ENCODE measurements around the gene GSX1.

GSX1 gene

DNA sequence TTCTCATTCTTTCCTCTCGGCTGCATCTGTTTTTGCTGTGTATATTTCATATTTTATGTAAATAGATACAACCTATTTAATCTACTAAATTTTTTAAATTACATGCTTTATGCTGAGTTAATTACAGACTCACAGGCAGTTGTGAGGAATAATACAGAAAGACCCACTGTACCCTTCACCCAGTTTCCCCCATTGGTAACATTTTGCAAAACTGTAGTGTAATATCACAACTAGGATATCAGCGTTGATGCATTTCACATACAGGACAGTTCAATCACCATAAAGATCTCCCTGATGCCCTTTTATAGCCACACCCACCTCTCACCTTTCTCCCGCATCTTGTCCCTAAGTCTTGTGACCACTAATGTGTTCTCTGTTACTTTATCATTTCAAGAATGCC lies 43.5 kb downstream of the GSX1 start:
- no peak overlapping the region for H3K27ac ChIP-seq (ENCODE audit: low read length)
- no peak overlapping the region for H3K4me3 ChIP-seq (ENCODE audit: low read length)
- no peaks in the 10 kb centered on the region for H3K36me3 ChIP-seq (ENCODE audit: control insufficient read depth, low read depth, low read length)
- H3K9me3 ChIP-seq (ENCODE audit: control insufficient read depth, low read depth, low read length), result no peaks in the 10 kb centered on the region
- peaks cover 36% of the 10 kb centered on the region for H3K27me3 ChIP-seq (ENCODE audit: control insufficient read depth, insufficient read depth, low read length)
- H3K4me1 ChIP-seq (ENCODE audit: control insufficient read depth, low read depth, low read length), result no peaks in the 10 kb centered on the region
- H3K9ac ChIP-seq (ENCODE audit: low read length), result no peak overlapping the region

DNA sequence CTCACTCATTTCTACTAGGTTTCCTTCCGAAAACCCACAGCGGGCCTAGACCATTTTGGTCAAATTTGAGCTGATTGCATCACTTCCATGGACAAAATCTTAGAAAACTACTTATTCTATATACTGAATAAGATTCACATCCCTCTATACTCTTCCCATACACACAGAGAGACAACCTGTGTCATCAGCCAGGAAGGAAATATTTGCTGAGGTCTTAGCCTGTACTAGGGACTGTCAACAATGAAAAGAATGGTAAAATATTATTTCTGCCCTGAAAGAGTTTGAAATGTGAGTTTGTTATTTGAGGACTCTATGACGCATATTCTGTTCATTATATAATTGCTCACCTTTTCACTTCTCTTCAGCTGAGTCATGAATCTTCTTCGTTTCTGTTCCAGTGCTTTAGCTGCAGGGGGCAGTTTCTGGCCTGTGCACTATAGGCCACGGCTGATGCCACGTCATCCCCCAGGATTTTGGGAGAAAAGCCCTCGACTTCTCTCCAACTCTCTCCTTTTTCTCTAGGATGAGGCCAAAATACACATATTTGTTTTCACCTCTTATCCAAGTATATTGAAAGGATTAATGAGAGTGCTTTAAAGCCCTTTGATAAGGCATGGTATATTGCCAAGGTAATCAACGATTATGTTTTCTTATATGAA lies 47.7 kb downstream of the GSX1 start:
- Histone ChIP-seq H3K4me1 (ENCODE audit: control insufficient read depth, low read depth, low read length) (no peaks in the 10 kb centered on the region), H3K4me3 (ENCODE audit: low read length) (no peak overlapping the region), H3K9me3 (ENCODE audit: control insufficient read depth, low read depth, low read length) (no peaks in the 10 kb centered on the region), H3K36me3 (ENCODE audit: control insufficient read depth, low read depth, low read length) (no peaks in the 10 kb centered on the region), H3K27me3 (ENCODE audit: control insufficient read depth, insufficient read depth, low read length) (no peaks in the 10 kb centered on the region), H3K9ac (ENCODE audit: low read length) (no peak overlapping the region), H3K27ac (ENCODE audit: low read length) (no peak overlapping the region)

DNA sequence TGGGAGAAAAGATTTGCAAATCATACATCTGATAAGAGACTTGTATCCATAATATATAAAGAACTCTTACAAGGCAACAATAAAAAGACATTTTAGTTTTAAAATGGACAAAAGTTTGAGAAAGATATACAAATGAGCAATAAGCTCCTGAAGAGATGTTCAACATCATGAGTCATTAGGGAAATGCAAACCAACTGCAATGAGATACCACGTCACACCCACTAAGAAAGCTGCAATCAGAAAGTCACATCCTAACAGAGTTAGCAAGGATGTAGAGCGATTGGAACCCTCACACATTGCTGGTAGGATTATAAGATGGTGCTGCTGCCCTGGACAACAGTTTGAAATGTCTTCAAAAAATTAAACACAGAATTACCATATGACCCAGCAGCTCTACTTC lies 50.3 kb downstream of the GSX1 start:
- no peak overlapping the region for H3K4me3 ChIP-seq (ENCODE audit: low read length)

More for the DNA sequence above, 50.3 kb downstream of the GSX1 start:
- no peaks in the 10 kb centered on the region for H3K9me3 ChIP-seq (ENCODE audit: control insufficient read depth, low read depth, low read length)
- no peaks in the 10 kb centered on the region for H3K4me1 ChIP-seq (ENCODE audit: control insufficient read depth, low read depth, low read length)
- H3K27me3 ChIP-seq (ENCODE audit: control insufficient read depth, insufficient read depth, low read length), result no peaks in the 10 kb centered on the region
- no peak overlapping the region for H3K9ac ChIP-seq (ENCODE audit: low read length)
- H3K36me3 ChIP-seq (ENCODE audit: control insufficient read depth, low read depth, low read length), result no peaks in the 10 kb centered on the region
- no peak overlapping the region for H3K27ac ChIP-seq (ENCODE audit: low read length)

Data from iPS-18a (cell line).